G401 (cell line): ENCODE measurements around the gene ANKS1A. TPM values are rescaled to one million over a fixed set of nuclear protein-coding genes. Genes with fewer than 3 reads are reported as not detected.

ENCODE experiments used
- DNase-seq: peaks from one replicate; pipeline ENCODE4 v3.0.0-alpha.2; 2015; ENCODE audit warnings: low spot score
- in situ Hi-C: cut with HindIII; loops from 2 replicates; pipeline ENCODE4 v1.10.0; 2016; ENCODE audit warnings: low sequenced_read_pairs, mixed read lengths
- total RNA-seq: library from RNA; depleted of rRNA; stranded (reverse); fragments of >200 nt; shearing (Covaris generic); gene quantifications from 2 replicates; pipeline ENCODE4 v1.2.3, GENCODE V29; 2014

The ANKS1A gene
- total RNA-seq, 1 experiment from 2014 or later, result 14.2 TPM

DNA sequence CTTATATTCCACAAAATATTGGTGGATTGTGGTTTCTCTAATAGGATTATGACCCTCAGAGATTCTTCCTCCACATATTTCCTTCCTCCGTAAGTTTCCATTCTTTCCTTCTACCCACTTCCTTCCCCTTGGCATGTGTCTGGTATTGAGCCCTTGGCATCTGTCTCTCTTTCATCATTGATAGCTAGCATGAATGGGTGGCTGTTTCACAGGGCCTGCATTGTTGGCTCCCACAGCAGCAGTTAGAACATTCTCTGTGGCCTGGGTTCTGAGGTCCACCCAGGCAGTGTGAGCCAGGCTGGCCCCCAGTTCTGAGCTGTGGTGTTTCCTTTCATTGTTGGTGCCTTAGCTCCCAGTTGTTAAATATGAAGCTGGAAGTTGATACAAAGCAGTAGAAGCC, 125.3 kb downstream of the ANKS1A start:
- DNase-seq, result no peak
- in situ Hi-C loops, result no loop called here

DNA sequence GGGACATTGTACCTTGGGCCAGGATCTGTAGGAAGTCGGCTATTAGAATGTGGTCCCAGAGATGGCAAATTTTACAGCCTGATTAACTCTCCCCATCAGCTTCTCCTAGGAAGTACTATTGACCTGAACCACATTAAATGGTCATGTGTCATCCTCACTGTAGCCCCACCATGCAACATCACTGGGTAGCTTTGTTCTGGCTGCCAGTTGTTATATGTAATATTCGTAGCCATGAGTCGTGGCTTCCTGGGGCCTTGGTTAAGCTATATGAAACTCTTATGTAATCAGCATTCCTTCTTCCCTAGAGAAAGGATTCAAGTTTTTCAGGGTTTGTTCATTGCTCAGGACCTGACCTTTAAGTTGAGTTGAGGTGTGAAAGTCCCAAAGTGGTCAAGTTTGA, 125.7 kb downstream of the ANKS1A start:
- in situ Hi-C loops, result no loop called here
- no peak for DNase-seq

DNA sequence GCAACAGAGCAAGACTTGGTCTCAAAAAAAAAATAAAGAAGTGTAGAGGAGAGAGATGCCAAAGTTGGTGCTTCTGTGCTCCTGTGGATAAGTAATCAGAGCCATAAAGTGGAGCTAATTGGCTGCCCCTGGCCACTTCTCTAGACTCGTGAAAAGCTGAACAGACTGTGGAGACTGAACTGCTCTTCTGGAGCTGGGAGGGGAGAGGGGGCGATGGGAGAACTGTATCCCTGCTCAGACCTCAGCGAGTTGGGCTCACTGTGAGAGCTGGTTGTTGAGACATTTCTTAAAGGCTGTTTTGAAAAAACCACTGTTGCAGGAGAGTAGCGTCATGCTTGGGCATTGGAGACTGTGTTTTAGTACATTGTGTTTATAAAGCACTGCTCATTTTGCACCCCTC, 126.4 kb downstream of the ANKS1A start:
- in situ Hi-C loops, result no loop called here
- DNase-seq, result no peak

- in situ Hi-C loops, result no loop called here
- DNase-seq, result no peak
Observed at GRCh38 chr6:35015996-35016395, 126.9 kb downstream of the ANKS1A start.

- in situ Hi-C loops, result no loop called here
- DNase-seq, result no peak
Observed at GRCh38 chr6:35016502-35017321, 127.7 kb downstream of the ANKS1A start.

DNA sequence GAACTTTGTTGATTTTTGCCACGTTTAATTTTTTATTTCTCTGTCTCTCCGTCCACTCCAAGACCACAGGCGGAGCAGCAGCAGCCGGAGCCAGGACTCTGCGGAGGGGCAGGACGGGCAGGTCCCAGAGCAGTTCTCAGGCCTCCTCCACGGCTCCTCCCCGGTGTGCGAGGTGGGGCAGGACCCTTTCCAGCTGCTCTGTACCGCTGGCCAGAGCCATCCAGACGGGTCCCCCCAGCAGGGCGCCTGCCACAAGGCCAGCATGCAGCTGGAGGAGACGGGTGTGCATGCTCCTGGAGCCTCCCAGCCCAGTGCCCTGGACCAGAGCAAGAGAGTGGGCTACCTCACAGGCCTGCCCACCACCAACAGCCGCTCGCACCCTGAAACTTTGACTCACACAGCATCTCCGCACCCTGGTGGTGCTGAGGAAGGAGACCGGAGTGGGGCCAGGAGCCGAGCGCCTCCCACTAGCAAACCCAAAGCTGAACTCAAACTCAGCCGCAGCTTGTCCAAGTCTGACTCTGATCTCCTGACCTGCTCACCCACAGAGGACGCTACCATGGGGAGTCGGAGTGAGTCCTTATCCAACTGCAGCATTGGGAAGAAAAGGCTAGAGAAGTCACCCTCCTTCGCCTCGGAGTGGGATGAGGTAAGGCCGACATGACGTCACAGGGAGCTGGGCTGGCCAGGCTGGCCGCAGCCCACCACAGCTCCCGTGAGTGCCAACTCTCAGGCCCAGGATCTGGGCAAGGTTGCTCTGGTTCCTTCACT, 128.5 kb downstream of the ANKS1A start:
- no peak for DNase-seq
- in situ Hi-C loops, result no loop called here

- DNase-seq, result no peak
- in situ Hi-C loops, result no loop called here
Observed at GRCh38 chr6:35018182-35018519, 129.1 kb downstream of the ANKS1A start.

DNA sequence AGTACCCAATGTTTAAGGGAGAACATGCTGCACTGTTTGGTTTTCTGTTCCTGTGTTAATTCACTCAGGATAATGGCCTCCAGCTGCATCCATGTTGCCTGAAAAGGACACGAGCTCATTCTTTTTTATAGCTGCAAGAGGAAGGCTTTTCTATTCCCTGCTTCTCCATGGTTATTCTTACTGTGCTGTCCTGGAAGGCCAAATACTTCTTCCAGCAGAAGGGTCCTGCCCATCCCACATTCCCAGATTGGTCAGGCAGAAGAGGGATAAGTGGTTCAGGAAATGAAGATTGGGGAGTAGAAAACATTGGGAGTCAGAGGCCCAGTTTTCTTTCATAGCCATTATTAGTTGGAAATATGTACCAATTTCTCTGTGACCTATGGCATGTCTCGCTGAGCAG, 129.7 kb downstream of the ANKS1A start:
- DNase-seq, result no peak
- in situ Hi-C loops, result no loop called here

- no peak for DNase-seq
- in situ Hi-C loops, result no loop called here
Observed at GRCh38 chr6:35019171-35019570, 130.1 kb downstream of the ANKS1A start.

DNA sequence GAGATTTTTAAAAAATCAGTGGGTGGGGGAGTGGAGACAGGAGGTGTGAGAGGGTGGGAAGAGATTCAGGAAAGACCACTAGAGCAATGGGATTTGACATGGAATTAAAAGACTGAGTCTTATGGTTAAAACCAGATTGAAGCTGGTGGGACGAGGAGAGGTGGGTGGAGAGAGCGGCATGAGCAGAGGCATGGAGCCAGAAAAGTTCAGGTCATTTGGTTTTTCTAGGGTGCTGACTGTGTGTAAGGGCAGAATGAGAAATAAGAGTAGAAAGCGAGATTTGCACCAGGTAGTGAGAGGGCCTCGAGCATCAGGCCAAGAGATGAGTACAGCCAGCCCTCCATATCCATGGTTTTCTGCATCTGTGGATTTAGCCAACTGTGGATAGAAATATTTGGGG, 130.8 kb downstream of the ANKS1A start:
- in situ Hi-C loops, result no loop called here
- no peak for DNase-seq

- no peak for DNase-seq
- in situ Hi-C loops, result no loop called here
Observed at GRCh38 chr6:35021004-35021403, 131.9 kb downstream of the ANKS1A start.

DNA sequence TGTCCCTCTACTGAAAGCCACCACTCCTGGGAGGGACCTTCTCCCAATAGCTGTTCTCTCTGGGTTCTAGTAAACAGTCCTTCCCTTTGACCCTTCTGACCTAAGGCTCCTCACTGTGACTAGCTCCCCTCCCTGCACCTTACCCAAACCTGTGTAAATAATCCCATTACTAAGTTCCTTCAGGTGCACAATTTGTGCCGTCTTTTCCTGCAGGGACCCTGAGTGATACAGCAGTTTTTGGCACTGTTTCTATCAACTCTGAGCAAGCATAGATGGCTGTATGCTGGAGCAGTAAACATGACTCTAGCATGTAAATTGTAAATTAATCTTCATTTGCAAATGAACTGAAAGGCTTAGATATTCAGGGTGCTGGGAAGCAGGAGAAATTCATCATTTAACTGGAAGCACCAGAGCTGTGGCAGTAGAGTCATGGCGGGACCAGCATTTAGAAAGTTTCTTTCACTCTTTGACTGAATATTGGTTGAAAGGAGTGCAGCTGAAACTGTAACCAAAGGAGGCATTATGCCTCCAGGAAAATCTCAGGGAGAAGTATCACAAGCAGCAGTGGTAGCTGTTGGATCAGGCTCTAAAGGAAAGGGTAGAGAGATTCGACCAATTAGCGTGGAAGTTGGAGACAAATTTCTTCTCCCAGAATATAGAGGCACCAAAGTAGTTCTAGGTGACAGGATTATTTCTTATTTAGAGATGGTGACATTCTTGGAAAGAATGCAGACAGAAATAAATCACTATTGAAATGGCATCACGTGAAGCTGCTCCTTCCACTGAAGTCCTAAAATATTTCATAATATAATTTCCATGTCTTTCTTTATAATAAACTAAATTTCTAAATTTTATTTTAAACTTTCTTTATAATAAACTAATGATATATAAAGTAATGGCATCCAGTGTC, 134.3 kb downstream of the ANKS1A start:
- in situ Hi-C loops, result no loop called here
- DNase-seq, result no peak

GRCh38 chr6:35024551-35025054, 135.5 kb downstream of the ANKS1A start:
- in situ Hi-C loops, result no loop called here
- DNase-seq, result no peak

GRCh38 chr6:35025232-35026188, 136.5 kb downstream of the ANKS1A start:
- DNase-seq, result no peak
- in situ Hi-C loops, result no loop called here

- no peak for DNase-seq
- in situ Hi-C loops, result no loop called here
Observed at GRCh38 chr6:35026434-35027222, 137.6 kb downstream of the ANKS1A start.

DNA sequence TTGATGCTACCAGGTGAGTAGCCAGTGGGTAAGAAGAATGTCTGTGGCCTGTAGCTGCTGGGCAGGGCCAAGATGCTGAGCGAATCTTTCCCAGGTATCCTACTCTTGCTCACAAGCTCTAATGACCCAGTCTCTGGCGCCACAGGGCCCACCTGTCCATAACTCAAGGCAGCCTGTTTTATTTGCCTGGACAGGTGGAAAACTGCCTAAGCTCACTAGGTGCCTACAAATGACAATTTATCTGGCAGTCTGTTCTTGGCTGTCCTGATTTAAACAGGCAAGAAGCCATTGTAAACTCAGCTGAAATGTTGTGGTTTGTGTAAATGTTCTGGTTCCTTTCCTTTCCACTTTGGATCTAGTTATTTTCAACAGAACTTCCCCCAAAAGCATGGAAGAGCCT, 138.8 kb downstream of the ANKS1A start:
- in situ Hi-C loops, result no loop called here
- peak; percentile 95 for DNase-seq

GRCh38 chr6:35028781-35029769, 140.0 kb downstream of the ANKS1A start:
- in situ Hi-C loops, result no loop called here
- DNase-seq, result no peak
